GM23248 (cell line): ENCODE data around the gene NCK1. TPM values are rescaled to one million over a fixed set of nuclear protein-coding genes. Genes with fewer than 3 reads are reported as not detected.

Experiments
- DNase-seq: peaks from one replicate; pipeline ENCODE4 v3.0.0-alpha.2; 2015
- H2AFZ ChIP-seq: fragments of 200-600 bp; sonication (generic); 2 replicates; pipeline ENCODE4 v1.6.1; 2016; ENCODE audit warnings: antibody characterized with exemption
- H3F3A ChIP-seq: fragments of 200-600 bp; sonication (generic); 2 replicates; pipeline ENCODE4 v1.6.1; 2016; ENCODE audit warnings: mild to moderate bottlenecking, antibody characterized with exemption, mixed run types; ENCODE audit not compliant: insufficient read depth
- H3K27ac ChIP-seq: fragments of 200-600 bp; sonication (generic); 2 replicates; pipeline ENCODE4 v1.5.1; 2016; ENCODE audit warnings: mild to moderate bottlenecking
- H3K27me3 ChIP-seq: fragments of 200-600 bp; sonication (generic); replicated peaks from 2 replicates; pipeline ENCODE4 v1.6.1; 2016; ENCODE audit warnings: mild to moderate bottlenecking; ENCODE audit not compliant: insufficient read depth
- H3K36me3 ChIP-seq: fragments of 200-600 bp; sonication (generic); 2 replicates; pipeline ENCODE4 v1.6.1; 2016; ENCODE audit warnings: low read depth, mild to moderate bottlenecking
- H3K4me1 ChIP-seq: fragments of 200-600 bp; sonication (generic); 2 replicates; pipeline ENCODE4 v1.6.1; 2016; ENCODE audit warnings: mild to moderate bottlenecking; ENCODE audit not compliant: insufficient read depth
- H3K4me2 ChIP-seq: fragments of 200-600 bp; sonication (generic); one replicate; pipeline ENCODE4 v1.6.1; 2016; ENCODE audit warnings: mild to moderate bottlenecking; ENCODE audit not compliant: unreplicated experiment
- H3K4me3 ChIP-seq: fragments of 200-600 bp; sonication (generic); 2 replicates; pipeline ENCODE4 v1.5.1; 2016; ENCODE audit warnings: mild to moderate bottlenecking
- H3K79me2 ChIP-seq: fragments of 200-600 bp; sonication (generic); 2 replicates; pipeline ENCODE4 v1.6.1; 2016; ENCODE audit warnings: mild to moderate bottlenecking; ENCODE audit not compliant: insufficient read depth
- H3K9ac ChIP-seq: fragments of 200-600 bp; sonication (generic); 2 replicates; pipeline ENCODE4 v1.6.1; 2016; ENCODE audit warnings: mild to moderate bottlenecking
- H3K9me2 ChIP-seq: fragments of 200-600 bp; sonication (generic); 2 replicates; pipeline ENCODE4 v1.6.1; 2016; ENCODE audit warnings: mixed run types, mild to moderate bottlenecking, moderate library complexity; ENCODE audit not compliant: insufficient read depth
- H3K9me3 ChIP-seq: fragments of 200-600 bp; sonication (generic); one replicate; pipeline ENCODE4 v1.6.1; 2017; ENCODE audit warnings: low read depth
- H4K20me1 ChIP-seq: fragments of 200-600 bp; sonication (generic); 2 replicates; pipeline ENCODE4 v1.6.0; 2016; ENCODE audit not compliant: insufficient read depth
- EZH2 ChIP-seq: fragments of 200-600 bp; sonication (generic); IDR thresholded peaks from 2 replicates; pipeline ENCODE4 v1.6.1; 2018; ENCODE audit warnings: antibody characterized with exemption, mild to moderate bottlenecking; ENCODE audit not compliant: insufficient read depth, poor library complexity, severe bottlenecking
- EZH2phosphoT487 ChIP-seq: fragments of 200-600 bp; sonication (generic); IDR thresholded peaks from 2 replicates; pipeline ENCODE4 v1.6.1; 2018; ENCODE audit warnings: antibody characterized with exemption, moderate library complexity, mild to moderate bottlenecking, low read depth; ENCODE audit not compliant: insufficient read depth
- WGBS, 2 experiments: methylation state at CpG; one replicate each; pipeline ENCODE4 v1.1.6; 2015 to 2017; ENCODE audit warnings: low lambda C conversion rate in 2 of 2, low coverage in 1 of 2; ENCODE audit errors: missing lambda C conversion rate in 2 of 2; 5-methylcytosine and 5-hydroxymethylcytosine counted together
- in situ Hi-C: fragments of 300-500 bp; cut with MboI; formaldehyde crosslinking; loops from 2 replicates; pipeline ENCODE4 v1.15.0; 2020
- polyA plus RNA-seq: library from polyadenylated mRNA; unstranded; fragments of >200 nt; fragmentation: Nextera tagmentation; extraction: Ambion mirVana; gene quantifications from 2 replicates; pipeline ENCODE4 v1.2.1, GENCODE V29; 2016
- total RNA-seq: library from RNA; depleted of rRNA; stranded (reverse); fragments of >200 nt; shearing (Covaris generic); gene quantifications from 2 replicates; pipeline ENCODE4 v1.2.3, GENCODE V29; 2014

Gene NCK1
- total and polyA plus RNA-seq, 2 experiments from 2014 or later: 42.6 to 43.2 TPM

- in situ Hi-C loops: no loop called here
- no peak overlapping the region for H3K27ac ChIP-seq
- WGBS, 2 experiments: 88 to 95% methylated on average over 4 of the region's 4 CpGs
Measured at GRCh38 chr3:136973352-136973751, 111.3 kb downstream of the NCK1 start.

GRCh38 chr3:136974670-136975069 lies 112.7 kb downstream of the NCK1 start:
- Histone ChIP-seq H3F3A (no peaks in the 10 kb centered on the region), H3K4me1 (0 out of 2 replicates have a peak, but pooled peaks cover 4% of the 10 kb centered on the region), H3K27me3 (no peaks in the 10 kb centered on the region), H2AFZ (no peak overlapping the region), H3K36me3 (peaks cover 4% of the 10 kb centered on the region; the same call in 1 of the 2 replicates), H3K4me3 (no peak overlapping the region), H3K79me2 (peaks cover 89% of the 10 kb centered on the region), H3K9me3 (no peaks in the 10 kb centered on the region), H3K27ac (no peak overlapping the region), H4K20me1 (no peaks in the 10 kb centered on the region; the same call in 1 of the 2 replicates), H3K4me2 (no peak overlapping the region), H3K9me2 (no peaks in the 10 kb centered on the region), H3K9ac (no peak overlapping the region)
- in situ Hi-C loops: no loop called here
- 48 to 49% methylated on average over 2 of the region's 2 CpGs for WGBS, 2 experiments
- TF ChIP-seq EZH2phosphoT487 (no peak), EZH2 (no peak)
- no peak for DNase-seq

More at GRCh38 chr3:136973352-136973751, 111.3 kb downstream of the NCK1 start:
- no peak overlapping the region for H2AFZ ChIP-seq
- no peak overlapping the region for H3K4me3 ChIP-seq
- H3K9me3 ChIP-seq: no peaks in the 10 kb centered on the region
- no peak overlapping the region for H3K9ac ChIP-seq
- no peak for TF ChIP-seq EZH2
- TF ChIP-seq EZH2phosphoT487: no peak
- no peaks in the 10 kb centered on the region; the same call in 1 of the 2 replicates for H4K20me1 ChIP-seq
- no peaks in the 10 kb centered on the region for H3K4me1 ChIP-seq
- H3K36me3 ChIP-seq: peaks cover 4% of the 10 kb centered on the region; the same call in 1 of the 2 replicates
- H3F3A ChIP-seq: no peaks in the 10 kb centered on the region
- no peak for DNase-seq
- no peak overlapping the region for H3K4me2 ChIP-seq
- H3K9me2 ChIP-seq: no peaks in the 10 kb centered on the region
- no peaks in the 10 kb centered on the region for H3K27me3 ChIP-seq
- H3K79me2 ChIP-seq: peaks cover 87% of the 10 kb centered on the region

GRCh38 chr3:136979204-136979603 lies 117.2 kb downstream of the NCK1 start:
- no peak for DNase-seq
- H3K36me3 ChIP-seq: peaks cover 4% of the 10 kb centered on the region; the same call in 1 of the 2 replicates
- no peaks in the 10 kb centered on the region for H3K9me3 ChIP-seq
- H3K27ac ChIP-seq: no peak overlapping the region
- H3K4me3 ChIP-seq: no peak overlapping the region
- H3K9me2 ChIP-seq: no peaks in the 10 kb centered on the region
- in situ Hi-C loops: no loop called here
- no peak for TF ChIP-seq EZH2phosphoT487
- TF ChIP-seq EZH2: no peak
- peaks cover 12% of the 10 kb centered on the region; the same call in 1 of the 2 replicates for H3K4me1 ChIP-seq
- H3F3A ChIP-seq: peaks cover 4% of the 10 kb centered on the region; the same call in 1 of the 2 replicates
- no peak overlapping the region for H3K9ac ChIP-seq
- peak overlapping the region; percentile 2 for H3K4me2 ChIP-seq
- H2AFZ ChIP-seq: no peak overlapping the region
- no peaks in the 10 kb centered on the region for H3K27me3 ChIP-seq
- no peaks in the 10 kb centered on the region; the same call in 1 of the 2 replicates for H4K20me1 ChIP-seq
- H3K79me2 ChIP-seq: peaks cover 43% of the 10 kb centered on the region

- peaks cover 39% of the 10 kb centered on the region for H3K79me2 ChIP-seq
- TF ChIP-seq EZH2 (no peak), EZH2phosphoT487 (no peak)
- no peaks in the 10 kb centered on the region for H3K9me3 ChIP-seq
- no peak overlapping the region for H2AFZ ChIP-seq
- H3K4me1 ChIP-seq: peaks cover 16% of the 10 kb centered on the region
- no peaks in the 10 kb centered on the region for H4K20me1 ChIP-seq
- DNase-seq: peak; percentile 84
- in situ Hi-C loops: no loop called here
- WGBS, 2 experiments: 33 to 34% methylated on average over 3 of the region's 3 CpGs
- no peak overlapping the region for H3K4me3 ChIP-seq
- H3K27me3 ChIP-seq: no peaks in the 10 kb centered on the region
- H3K9ac ChIP-seq: no peak overlapping the region
- no peaks in the 10 kb centered on the region for H3K9me2 ChIP-seq
- peaks cover 9% of the 10 kb centered on the region for H3F3A ChIP-seq
- H3K4me2 ChIP-seq: peak overlapping the region; percentile 2
- peaks cover 4% of the 10 kb centered on the region; the same call in 1 of the 2 replicates for H3K36me3 ChIP-seq
- H3K27ac ChIP-seq: no peak overlapping the region
Measured at GRCh38 chr3:136979684-136980083, 117.7 kb downstream of the NCK1 start.
